GM12878 (cell line): Measurements from ENCODE around the gene RARRES2. TPM values are rescaled to one million over a fixed set of nuclear protein-coding genes. Genes with fewer than 3 reads are reported as not detected.

ENCODE experiments used
- ATAC-seq: fragments of 200-7000 bp; cut with Tn5 transposase; 3 replicates; pipeline ENCODE4 v1.9.1; 2020; ENCODE audit warnings: mild to moderate bottlenecking, moderate library complexity
- BruUV-seq: library from RNA; stranded (reverse); fragments of 400-500 nt; replicated peaks from 2 replicates; lab custom pipeline; 2021; lab: Mats Ljungman, UMichigan
- CTCF ChIA-PET: fragments of 300-600 bp; sonication (Branson Sonifier 250); formaldehyde crosslinking; extraction: SDS; loops from one replicate; lab custom pipeline; 2021; ENCODE audit warnings: inconsistent platforms; lab: Yijun Ruan, JAX
- POLR2A ChIA-PET: fragments of 350-600 bp; formaldehyde crosslinking; extraction: SDS; loops from one replicate; lab custom pipeline; 2021; ENCODE audit warnings: inconsistent platforms; lab: Charles Lee
- RAD21 ChIA-PET: fragments of 300-600 bp; sonication (Branson Sonifier 250); formaldehyde crosslinking; loops from one replicate; lab custom pipeline; 2023; ENCODE audit warnings: antibody characterized with exemption; ENCODE audit not compliant: unreplicated experiment; lab: Charles Lee
- SMC1A ChIA-PET: fragments of 300-600 bp; sonication (Branson Sonifier 250); formaldehyde crosslinking; loops from one replicate; lab custom pipeline; 2023; ENCODE audit not compliant: unreplicated experiment, uncharacterized antibody; lab: Charles Lee
- DNase-seq: peaks from one replicate; pipeline ENCODE4 v3.0.0-alpha.2; 2011; ENCODE audit warnings: low read depth, low spot score
- FAIRE-seq: peaks from 3 replicates; lab custom pipeline; 2011; peaks lifted over from hg19 to GRCh38; lab: Jason Lieb, UNC
- H2AFZ ChIP-seq: 2 replicates; pipeline ENCODE4 v1.6.0; 2011; ENCODE audit warnings: low read depth, low read length, control low read depth; ENCODE audit not compliant: control insufficient read depth
- H3K27ac ChIP-seq: 2 replicates; pipeline ENCODE4 v1.5.1; 2011; ENCODE audit warnings: control low read depth; ENCODE audit not compliant: control insufficient read depth, insufficient read depth
- H3K27me3 ChIP-seq, 2 experiments: replicated peaks in 1 of 2; 2 replicates each; pipeline versions ENCODE4 v1.6.0 to v1.6.1; 2011; ENCODE audit warnings: low read length in 1 of 2; ENCODE audit not compliant: control insufficient read depth in 2 of 2, insufficient read depth in 2 of 2
- H3K36me3 ChIP-seq, 2 experiments: 2 replicates each; pipeline ENCODE4 v1.5.1; 2011; ENCODE audit warnings: low read length in 1 of 2; ENCODE audit not compliant: control insufficient read depth in 2 of 2, insufficient read depth in 2 of 2
- H3K4me1 ChIP-seq: 2 replicates; pipeline ENCODE4 v1.6.1; 2011; ENCODE audit warnings: mild to moderate bottlenecking, low read length, moderate library complexity, mixed read lengths; ENCODE audit not compliant: control insufficient read depth, insufficient read depth
- H3K4me2 ChIP-seq: 2 replicates; pipeline ENCODE4 v1.6.0; 2011; ENCODE audit warnings: control low read depth; ENCODE audit not compliant: control insufficient read depth, insufficient read depth
- H3K4me3 ChIP-seq: fragments of 200-600 bp; sonication (generic); 2 replicates; pipeline ENCODE4 v1.5.1; 2016
- H3K79me2 ChIP-seq: 2 replicates; pipeline ENCODE4 v1.6.0; 2011; ENCODE audit warnings: low read length; ENCODE audit not compliant: control insufficient read depth, insufficient read depth
- H3K9ac ChIP-seq: 2 replicates; pipeline ENCODE4 v1.8.0; 2011; ENCODE audit warnings: low read length, control low read depth, mixed read lengths; ENCODE audit not compliant: control insufficient read depth, insufficient read depth
- H3K9me3 ChIP-seq: replicated peaks from 3 replicates; pipeline ENCODE4 v1.5.1; 2011; ENCODE audit warnings: mild to moderate bottlenecking, low read length; ENCODE audit not compliant: control insufficient read depth, insufficient read depth
- H4K20me1 ChIP-seq: 2 replicates; pipeline ENCODE4 v1.6.0; 2011; ENCODE audit not compliant: control insufficient read depth, insufficient read depth
- BACH1 ChIP-seq: fragments of 450-650 bp; IDR thresholded peaks from 2 replicates; pipeline ENCODE4 v1.6.1; 2017; ENCODE audit warnings: mild to moderate bottlenecking, borderline replicate concordance
- BRCA1 ChIP-seq: IDR thresholded peaks from 2 replicates; pipeline ENCODE4 v1.6.1; 2011; ENCODE audit warnings: low read depth, low read length, improper control_type of control experiment
- E2F4 ChIP-seq: IDR thresholded peaks from 2 replicates; pipeline ENCODE4 v1.6.1; 2012; ENCODE audit warnings: low read depth, low read length, improper control_type of control experiment
- FOXM1 ChIP-seq: IDR thresholded peaks from 2 replicates; pipeline ENCODE4 v1.6.1; 2012; ENCODE audit warnings: low read depth, mild to moderate bottlenecking, inconsistent platforms, low read length, moderate library complexity
- MTA3 ChIP-seq: IDR thresholded peaks from 2 replicates; pipeline ENCODE4 v1.6.1; 2012; ENCODE audit warnings: low read length, inconsistent platforms, borderline replicate concordance
- NFYB ChIP-seq: IDR thresholded peaks from 2 replicates; pipeline ENCODE4 v1.6.1; 2011; ENCODE audit warnings: low read depth, mild to moderate bottlenecking, low read length, improper control_type of control experiment, moderate library complexity; ENCODE audit not compliant: insufficient read depth
- RAD21 ChIP-seq: IDR thresholded peaks from 2 replicates; pipeline ENCODE4 v1.6.1; 2011; ENCODE audit warnings: mild to moderate bottlenecking, low read depth, low read length, moderate library complexity; ENCODE audit not compliant: insufficient read depth
- SMAD5 ChIP-seq: IDR thresholded peaks from 2 replicates; pipeline ENCODE4 v1.6.1; 2016; ENCODE audit warnings: antibody characterized with exemption, low read depth
- TARDBP ChIP-seq: IDR thresholded peaks from 2 replicates; pipeline ENCODE4 v1.6.1; 2016; ENCODE audit warnings: borderline replicate concordance
- YBX1 ChIP-seq: fragments of 450-650 bp; IDR thresholded peaks from 2 replicates; pipeline ENCODE4 v1.6.1; 2016; ENCODE audit warnings: antibody characterized with exemption
- YY1 ChIP-seq: IDR thresholded peaks from 2 replicates; pipeline ENCODE4 v1.6.1; 2011; ENCODE audit warnings: low read depth, mild to moderate bottlenecking, low read length
- ZBTB33 ChIP-seq: fragments of 450-650 bp; IDR thresholded peaks from 2 replicates; pipeline ENCODE4 v1.6.1; 2017; ENCODE audit warnings: mild to moderate bottlenecking
- ZNF24 ChIP-seq: fragments of 450-650 bp; IDR thresholded peaks from 2 replicates; pipeline ENCODE4 v1.6.1; 2017; ENCODE audit warnings: antibody characterized with exemption, mild to moderate bottlenecking
- ZNF622 ChIP-seq: fragments of 450-650 bp; IDR thresholded peaks from 2 replicates; pipeline ENCODE4 v1.6.1; 2017; ENCODE audit warnings: mild to moderate bottlenecking, inconsistent platforms
- ZSCAN29 ChIP-seq: fragments of 450-650 bp; IDR thresholded peaks from 2 replicates; pipeline ENCODE4 v1.6.1; 2017; ENCODE audit warnings: mild to moderate bottlenecking, moderate library complexity
- WGBS: methylation state at CpG from one replicate; pipeline ENCODE4 v1.1.6; 2016; ENCODE audit warnings: low lambda C conversion rate; ENCODE audit not compliant: insufficient replicate concordance, insufficient coverage; ENCODE audit errors: missing lambda C conversion rate; 5-methylcytosine and 5-hydroxymethylcytosine counted together
- in situ Hi-C: fragments of 300-500 bp; cut with MboI; formaldehyde crosslinking; loops from 9 replicates; pipeline ENCODE4 v1.14.3; 2018; ENCODE audit warnings: mixed read lengths
- intact Hi-C: fragments of 100-400 bp; cut with micrococcal nuclease; formaldehyde crosslinking; loops from one replicate; pipeline ENCODE4 v1.14.2; 2022; ENCODE audit not compliant: unreplicated experiment
- polyA plus RNA-seq, 11 experiments: library from polyadenylated mRNA; depleted of rRNA in 4 of 11; unstranded in 6 of 11; stranded (reverse) in 5 of 11; fragments of >200 nt; fragmentation: Nextera tagmentation in 4 of 11; fragmentation: Illumina TruSeq in 1 of 11; extraction: Ambion mirVana in 4 of 11; extraction: Trizol in 1 of 11; gene quantifications; 1 replicate in 1 of 11; 2 replicates in 10 of 11; pipeline versions ENCODE4 v1.2.1 to v1.2.3, GENCODE V29; 2011 to 2016; ENCODE audit warnings: inconsistent platforms in 2 of 11, missing spikeins in 2 of 11, low read depth in 1 of 11
- total RNA-seq, 4 experiments: library from RNA; depleted of rRNA in 3 of 4; stranded (reverse); fragments of >200 nt in 3 of 4; fragmentation: Illumina TruSeq in 1 of 4; extraction: Trizol in 1 of 4; gene quantifications; 2 replicates each; pipeline versions ENCODE4 v1.2.1 to v1.2.3, GENCODE V29; 2013 to 2021
- TF ChIP-seq, protein P1 (sequence below): fragments of 450-650 bp; IDR thresholded peaks from 2 replicates; pipeline ENCODE4 v1.6.1; 2016; ENCODE audit warnings: mild to moderate bottlenecking, moderate library complexity, borderline replicate concordance

RARRES2 gene
- total and polyA plus RNA-seq, 10 of the 15 experiments (the other 5 are each of a cell fraction or from before 2014, with no cell fraction given): 0.13 to 2.2 (median 0.40) TPM; not detected in 3

- H2AFZ ChIP-seq: no peak overlapping the region
- no peaks in the 10 kb centered on the region for H4K20me1 ChIP-seq
- no peak overlapping the region for H3K9ac ChIP-seq
- H3K79me2 ChIP-seq: peaks cover 7% of the 10 kb centered on the region
- TF ChIP-seq TARDBP: no peak
- TF ChIP-seq SMAD5: no peak
- TF ChIP-seq FOXM1: no peak
- no peak for TF ChIP-seq RAD21
- TF ChIP-seq ZNF24: no peak
- TF ChIP-seq BACH1: no peak
- TF ChIP-seq YBX1: no peak
- no peak for TF ChIP-seq MTA3
- no peak for TF ChIP-seq E2F4
- TF ChIP-seq YY1: no peak
- no peak for TF ChIP-seq NFYB
- no peak for TF ChIP-seq ZNF622
- TF ChIP-seq, protein P1, sequence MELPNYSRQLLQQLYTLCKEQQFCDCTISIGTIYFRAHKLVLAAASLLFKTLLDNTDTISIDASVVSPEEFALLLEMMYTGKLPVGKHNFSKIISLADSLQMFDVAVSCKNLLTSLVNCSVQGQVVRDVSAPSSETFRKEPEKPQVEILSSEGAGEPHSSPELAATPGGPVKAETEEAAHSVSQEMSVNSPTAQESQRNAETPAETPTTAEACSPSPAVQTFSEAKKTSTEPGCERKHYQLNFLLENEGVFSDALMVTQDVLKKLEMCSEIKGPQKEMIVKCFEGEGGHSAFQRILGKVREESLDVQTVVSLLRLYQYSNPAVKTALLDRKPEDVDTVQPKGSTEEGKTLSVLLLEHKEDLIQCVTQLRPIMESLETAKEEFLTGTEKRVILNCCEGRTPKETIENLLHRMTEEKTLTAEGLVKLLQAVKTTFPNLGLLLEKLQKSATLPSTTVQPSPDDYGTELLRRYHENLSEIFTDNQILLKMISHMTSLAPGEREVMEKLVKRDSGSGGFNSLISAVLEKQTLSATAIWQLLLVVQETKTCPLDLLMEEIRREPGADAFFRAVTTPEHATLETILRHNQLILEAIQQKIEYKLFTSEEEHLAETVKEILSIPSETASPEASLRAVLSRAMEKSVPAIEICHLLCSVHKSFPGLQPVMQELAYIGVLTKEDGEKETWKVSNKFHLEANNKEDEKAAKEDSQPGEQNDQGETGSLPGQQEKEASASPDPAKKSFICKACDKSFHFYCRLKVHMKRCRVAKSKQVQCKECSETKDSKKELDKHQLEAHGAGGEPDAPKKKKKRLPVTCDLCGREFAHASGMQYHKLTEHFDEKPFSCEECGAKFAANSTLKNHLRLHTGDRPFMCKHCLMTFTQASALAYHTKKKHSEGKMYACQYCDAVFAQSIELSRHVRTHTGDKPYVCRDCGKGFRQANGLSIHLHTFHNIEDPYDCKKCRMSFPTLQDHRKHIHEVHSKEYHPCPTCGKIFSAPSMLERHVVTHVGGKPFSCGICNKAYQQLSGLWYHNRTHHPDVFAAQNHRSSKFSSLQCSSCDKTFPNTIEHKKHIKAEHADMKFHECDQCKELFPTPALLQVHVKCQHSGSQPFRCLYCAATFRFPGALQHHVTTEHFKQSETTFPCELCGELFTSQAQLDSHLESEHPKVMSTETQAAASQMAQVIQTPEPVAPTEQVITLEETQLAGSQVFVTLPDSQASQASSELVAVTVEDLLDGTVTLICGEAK: no peak
- TF ChIP-seq ZSCAN29: no peak
- TF ChIP-seq BRCA1: no peak
- no peak for TF ChIP-seq ZBTB33
- TF ChIP-seq, all 136 proteins: peak for 0
- Histone ChIP-seq H3K4me1 (no peaks in the 10 kb centered on the region), H3K36me3 (peaks cover 6 to 20% of the 10 kb centered on the region in 2 experiments), H3K4me3 (no peak overlapping the region), H3K27ac (no peak overlapping the region), H3K4me2 (no peak overlapping the region), H3K9me3 (no peaks in the 10 kb centered on the region), H3K27me3 (no peaks in the 10 kb centered on the region)
- ChIA-PET POLR2A (interaction anchor here (1.3 kb wide), 1 partner anchor 48 kb away, joined by 3 read pairs; no protein-coding TSS in a partner anchor), SMC1A (interaction anchor here (1.2 kb wide), 1 partner anchor 14 kb away, joined by 4 read pairs; no protein-coding TSS in a partner anchor), RAD21 (no interaction called here), CTCF (interaction anchor here (0.8 to 1.2 kb wide), 2 partner anchors 20 to 92 kb away, joined by 3 read pairs; no protein-coding TSS in a partner anchor)
- BruUV-seq: no TSS peak
- FAIRE-seq (no peak), DNase-seq (no peak), ATAC-seq (no peak)
- in situ Hi-C loops (no loop called here), intact Hi-C loops (no loop called here)
- 96% methylated on average over 20 of the region's 22 CpGs for WGBS
These were observed 11.9 kb downstream of the RARRES2 start for GRCh38 chr7:150329331-150330120.
